ENCODE results near the gene ZRANB3.

ZRANB3 gene

DNA sequence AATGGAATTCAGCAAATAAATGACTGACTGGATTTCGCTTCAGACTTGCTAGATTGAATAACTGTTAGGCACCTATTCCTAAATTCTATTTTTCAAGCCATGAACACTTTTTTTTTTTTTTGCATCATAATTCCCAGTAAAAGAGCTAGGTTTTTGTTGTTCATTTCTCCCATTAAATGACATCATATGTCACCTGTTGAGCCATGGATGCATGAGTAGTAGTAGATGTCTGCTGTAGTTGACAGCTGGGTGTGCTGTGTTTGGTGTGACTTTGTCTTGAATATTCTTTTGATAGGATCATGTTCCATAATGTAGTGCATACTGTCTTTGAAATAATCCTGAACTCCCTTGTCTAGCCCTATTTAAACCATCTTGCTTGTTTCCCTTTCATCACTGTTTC lies 363.7 kb downstream of the ZRANB3 start:
- TF ChIP-seq, protein P1, sequence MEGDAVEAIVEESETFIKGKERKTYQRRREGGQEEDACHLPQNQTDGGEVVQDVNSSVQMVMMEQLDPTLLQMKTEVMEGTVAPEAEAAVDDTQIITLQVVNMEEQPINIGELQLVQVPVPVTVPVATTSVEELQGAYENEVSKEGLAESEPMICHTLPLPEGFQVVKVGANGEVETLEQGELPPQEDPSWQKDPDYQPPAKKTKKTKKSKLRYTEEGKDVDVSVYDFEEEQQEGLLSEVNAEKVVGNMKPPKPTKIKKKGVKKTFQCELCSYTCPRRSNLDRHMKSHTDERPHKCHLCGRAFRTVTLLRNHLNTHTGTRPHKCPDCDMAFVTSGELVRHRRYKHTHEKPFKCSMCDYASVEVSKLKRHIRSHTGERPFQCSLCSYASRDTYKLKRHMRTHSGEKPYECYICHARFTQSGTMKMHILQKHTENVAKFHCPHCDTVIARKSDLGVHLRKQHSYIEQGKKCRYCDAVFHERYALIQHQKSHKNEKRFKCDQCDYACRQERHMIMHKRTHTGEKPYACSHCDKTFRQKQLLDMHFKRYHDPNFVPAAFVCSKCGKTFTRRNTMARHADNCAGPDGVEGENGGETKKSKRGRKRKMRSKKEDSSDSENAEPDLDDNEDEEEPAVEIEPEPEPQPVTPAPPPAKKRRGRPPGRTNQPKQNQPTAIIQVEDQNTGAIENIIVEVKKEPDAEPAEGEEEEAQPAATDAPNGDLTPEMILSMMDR (IDR thresholded peaks at IDR 0.05; ENCODE audit: control insufficient read depth, extremely low read depth, insufficient read depth) = no peak
- no peak overlapping the region for H3K4me3 ChIP-seq (ENCODE audit: low read depth, low read length)
- no peak for DNase-seq (ENCODE audit: low read depth)

DNA sequence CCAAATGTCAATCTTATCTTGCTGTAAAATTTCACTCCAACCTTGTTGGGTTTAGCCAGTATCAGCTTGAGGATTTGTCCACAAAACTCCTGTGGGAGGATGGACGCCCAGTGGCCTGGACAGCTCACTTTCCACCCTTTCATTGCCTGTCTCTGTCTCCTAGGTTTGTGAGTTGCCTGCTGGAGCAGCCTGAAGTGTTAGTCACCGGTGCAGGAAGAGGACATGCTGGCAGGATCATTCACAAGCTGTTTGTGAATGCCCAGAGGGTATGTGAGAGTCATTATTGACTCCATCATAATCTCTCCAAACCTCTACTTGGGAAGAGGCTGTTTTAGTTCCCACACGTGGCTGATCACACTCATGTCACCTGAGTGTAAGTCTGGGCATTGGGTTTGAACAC lies 366.6 kb downstream of the ZRANB3 start:
- H3K4me3 ChIP-seq (ENCODE audit: low read depth, low read length) = no peak overlapping the region
- DNase-seq (ENCODE audit: low read depth) = peak; percentile 90
- TF ChIP-seq, protein P1 (IDR thresholded peaks at IDR 0.05; ENCODE audit: control insufficient read depth, extremely low read depth, insufficient read depth) = no peak

DNA sequence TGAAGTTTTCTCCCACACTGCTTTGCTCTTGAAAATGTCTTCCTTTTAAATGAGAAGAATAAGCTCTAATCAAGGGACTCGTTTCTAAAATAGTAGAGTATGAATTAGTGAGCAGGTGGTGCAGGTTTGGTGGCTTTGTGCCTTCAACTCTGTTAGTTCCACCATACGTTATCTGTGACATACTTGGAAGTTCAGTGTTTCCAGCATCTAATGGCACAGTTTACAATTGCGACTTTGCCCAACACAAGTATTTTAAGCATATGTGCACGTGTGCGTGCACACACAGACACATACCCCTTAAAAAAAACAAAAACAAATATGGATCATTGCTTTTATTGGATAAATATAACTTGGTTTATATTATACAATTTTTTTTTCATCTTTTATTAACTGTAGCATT lies 367.1 kb downstream of the ZRANB3 start:
- no peak overlapping the region; the same call in 1 of the 2 replicates for H3K4me3 ChIP-seq (ENCODE audit: low read depth, low read length)
- TF ChIP-seq, protein P1 (IDR thresholded peaks at IDR 0.05; ENCODE audit: control insufficient read depth, extremely low read depth, insufficient read depth) = no peak
- no peak for DNase-seq (ENCODE audit: low read depth)

DNA sequence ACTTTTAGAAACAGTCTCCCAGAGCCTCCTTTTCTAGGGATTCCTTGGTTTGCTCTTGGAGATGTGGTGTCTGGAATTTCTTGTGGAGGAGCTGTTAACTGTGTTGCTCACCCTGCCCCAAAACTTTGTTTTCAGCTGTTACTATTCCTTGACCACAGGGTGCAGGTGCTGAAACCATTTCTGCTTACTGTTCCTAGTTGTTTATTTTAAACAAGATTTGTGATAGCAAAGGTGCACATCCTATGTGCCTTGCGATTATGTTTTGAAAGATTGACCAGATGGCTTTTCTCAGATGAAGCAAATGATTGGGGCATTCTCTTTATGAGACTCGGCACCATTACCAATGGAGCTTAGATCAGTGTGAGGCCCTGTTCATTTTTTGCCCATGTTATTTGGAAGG lies 367.7 kb downstream of the ZRANB3 start:
- TF ChIP-seq, protein P1 (IDR thresholded peaks at IDR 0.05; ENCODE audit: control insufficient read depth, extremely low read depth, insufficient read depth) = no peak
- DNase-seq (ENCODE audit: low read depth) = peak; percentile 85
- H3K4me3 ChIP-seq (ENCODE audit: low read depth, low read length) = peak overlapping the region; percentile 35

DNA sequence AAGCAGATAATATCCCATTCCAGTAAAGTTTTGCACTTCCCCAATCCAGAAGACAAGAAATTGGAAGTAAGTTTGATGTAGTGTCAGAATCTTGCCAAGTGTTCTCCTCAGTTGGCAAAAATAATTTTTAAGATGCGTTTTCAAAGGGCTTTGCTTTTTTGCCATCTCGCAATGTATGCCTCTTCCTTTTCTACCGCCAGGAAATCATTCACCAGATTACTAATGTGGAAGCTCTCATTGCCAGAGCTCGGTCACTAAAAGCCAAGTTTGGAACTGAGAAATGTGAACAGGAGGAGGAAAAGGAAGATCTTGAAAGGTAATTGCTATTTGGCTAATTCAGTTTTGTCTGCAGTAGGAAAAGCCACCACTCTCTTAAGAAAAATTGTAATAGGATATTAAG lies 368.2 kb downstream of the ZRANB3 start:
- TF ChIP-seq, protein P1 (IDR thresholded peaks at IDR 0.05; ENCODE audit: control insufficient read depth, extremely low read depth, insufficient read depth) = no peak

DNA sequence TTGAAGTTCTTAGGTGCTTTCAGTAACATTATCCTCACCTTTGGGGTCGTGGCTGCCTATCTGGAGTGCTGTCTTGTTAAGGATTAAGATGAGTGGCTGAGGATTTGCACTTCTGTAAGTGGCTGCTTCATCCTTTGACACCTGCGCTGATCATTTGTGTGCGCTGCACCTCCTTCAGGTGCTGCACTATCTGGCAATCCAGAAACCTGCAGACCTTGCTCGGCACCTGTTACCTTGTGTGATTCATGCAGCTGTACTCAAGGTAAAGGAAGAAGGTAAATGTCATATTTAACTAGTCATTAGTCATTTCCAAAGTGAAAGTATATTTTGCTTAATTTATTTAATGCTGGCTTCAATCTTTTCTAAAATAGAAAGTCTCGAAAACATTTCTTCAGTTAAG lies 368.6 kb downstream of the ZRANB3 start:
- TF ChIP-seq, protein P1 (IDR thresholded peaks at IDR 0.05; ENCODE audit: control insufficient read depth, extremely low read depth, insufficient read depth) = peak; percentile 21; the same call in 1 of the 2 replicates
- H3K4me3 ChIP-seq (ENCODE audit: low read depth, low read length) = peak overlapping the region; percentile 35
- DNase-seq (ENCODE audit: low read depth) = no peak

More for the DNA sequence above, 368.2 kb downstream of the ZRANB3 start:
- H3K4me3 ChIP-seq (ENCODE audit: low read depth, low read length) = peak overlapping the region; percentile 35
- DNase-seq (ENCODE audit: low read depth) = no peak

DNA sequence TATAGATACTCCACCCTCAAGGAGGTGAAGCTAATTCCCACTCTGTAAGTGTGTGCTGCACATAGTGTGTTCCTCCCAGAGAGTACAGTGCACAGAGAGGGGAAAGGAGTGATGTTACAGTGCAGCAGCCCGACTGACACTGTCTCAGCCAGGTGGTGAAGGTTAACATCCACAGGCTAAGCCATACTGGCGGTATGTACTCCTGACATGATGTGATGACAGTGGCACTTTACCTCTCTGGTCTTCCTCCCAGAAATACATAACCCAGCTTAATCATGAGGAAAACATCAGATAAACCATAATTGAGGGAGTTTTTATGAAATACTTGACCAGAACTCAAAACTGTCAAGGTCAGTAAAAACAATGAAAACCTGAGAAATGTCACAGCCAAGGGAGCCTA lies 371.8 kb downstream of the ZRANB3 start:
- no peak overlapping the region for H3K4me3 ChIP-seq (ENCODE audit: low read depth, low read length)
- no peak for DNase-seq (ENCODE audit: low read depth)
- TF ChIP-seq, protein P1 (IDR thresholded peaks at IDR 0.05; ENCODE audit: control insufficient read depth, extremely low read depth, insufficient read depth) = no peak
